WTC11 (cell line): Measurements from ENCODE around the gene MIDN. TPM values are rescaled to one million over a fixed set of nuclear protein-coding genes. Genes with fewer than 3 reads are reported as not detected.

Experiments
- ATAC-seq: fragments of 200-7000 bp; cut with Tn5 transposase; 2 replicates; pipeline ENCODE4 v1.10.0; 2021; ENCODE audit warnings: mild to moderate bottlenecking, moderate library complexity
- CTCF ChIA-PET: fragments of 300-600 bp; sonication (Branson Sonifier 250); formaldehyde crosslinking; loops from one replicate; lab custom pipeline; 2021; ENCODE audit warnings: antibody characterized with exemption; lab: Charles Lee
- POLR2A ChIA-PET: fragments of 350-600 bp; sonication (Branson Sonifier 250); formaldehyde crosslinking; loops from one replicate; lab custom pipeline; 2021; ENCODE audit warnings: antibody characterized with exemption; lab: Charles Lee
- DNase-seq: peaks from one replicate; pipeline ENCODE4 v3.0.0; 2021; ENCODE audit warnings: low spot score
- H3K27ac Mint-ChIP-seq: 2 replicates; pipeline ENCODE4 v1.8.0; 2021; ENCODE audit warnings: mixed read lengths
- H3K27me3 Mint-ChIP-seq: 2 replicates; pipeline ENCODE4 v1.8.0; 2021; ENCODE audit warnings: low read depth, mild to moderate bottlenecking, moderate library complexity, mixed read lengths
- H3K36me3 Mint-ChIP-seq: 2 replicates; pipeline ENCODE4 v1.8.0; 2021; ENCODE audit warnings: mixed read lengths
- H3K4me1 Mint-ChIP-seq: 2 replicates; pipeline ENCODE4 v1.8.0; 2022; ENCODE audit warnings: mixed read lengths
- H3K4me3 Mint-ChIP-seq: 2 replicates; pipeline ENCODE4 v1.8.0; 2021; ENCODE audit warnings: mild to moderate bottlenecking, moderate library complexity, mixed read lengths
- H3K9me3 Mint-ChIP-seq: 2 replicates; pipeline ENCODE4 v1.8.0; 2021; ENCODE audit warnings: mixed read lengths
- AR ChIP-seq: fragments of 250-450 bp; sonication (Bioruptor Pico); IDR thresholded peaks from 2 replicates; pipeline ENCODE4 v1.9.0; 2021; ENCODE audit warnings: mild to moderate bottlenecking
- ATF1 ChIP-seq: sonication (generic); formaldehyde crosslinking; IDR thresholded peaks from 2 replicates; pipeline ENCODE4 v1.8.1; 2023; ENCODE audit warnings: mild to moderate bottlenecking, moderate library complexity, missing genetic modification reagents
- ATF2 ChIP-seq: sonication (generic); formaldehyde crosslinking; IDR thresholded peaks from 2 replicates; pipeline ENCODE4 v1.8.1; 2022; ENCODE audit warnings: low read depth, missing genetic modification reagents, borderline replicate concordance
- ATF3 ChIP-seq: sonication (generic); formaldehyde crosslinking; conservative IDR thresholded peaks from 2 replicates; pipeline ENCODE4 v1.8.1; 2022; ENCODE audit warnings: mild to moderate bottlenecking, missing genetic modification reagents
- ESRRA ChIP-seq: sonication (generic); formaldehyde crosslinking; IDR thresholded peaks from 2 replicates; pipeline ENCODE4 v1.8.1; 2022; ENCODE audit warnings: mild to moderate bottlenecking, missing genetic modification reagents, borderline replicate concordance
- ETV6 ChIP-seq: sonication (generic); formaldehyde crosslinking; IDR thresholded peaks from 2 replicates; pipeline ENCODE4 v1.8.1; 2022; ENCODE audit warnings: mild to moderate bottlenecking, missing genetic modification reagents
- GABPB1 ChIP-seq: sonication (generic); formaldehyde crosslinking; IDR thresholded peaks from 2 replicates; pipeline ENCODE4 v1.8.1; 2023; ENCODE audit warnings: mild to moderate bottlenecking, missing genetic modification reagents
- HMGXB4 ChIP-seq: sonication (generic); formaldehyde crosslinking; IDR thresholded peaks from 2 replicates; pipeline ENCODE4 v1.8.1; 2023; ENCODE audit warnings: mild to moderate bottlenecking, moderate library complexity, missing genetic modification reagents
- IRF2 ChIP-seq: sonication (generic); formaldehyde crosslinking; IDR thresholded peaks from 2 replicates; pipeline ENCODE4 v1.8.0; 2022; ENCODE audit warnings: low read depth, missing genetic modification reagents, borderline replicate concordance
- JAZF1 ChIP-seq: fragments of 250-450 bp; sonication (Bioruptor Pico); IDR thresholded peaks from 2 replicates; pipeline ENCODE4 v1.9.0; 2021; ENCODE audit warnings: moderate library complexity, mild to moderate bottlenecking, inconsistent platforms
- JUN ChIP-seq: sonication (generic); formaldehyde crosslinking; IDR thresholded peaks from 2 replicates; pipeline ENCODE4 v1.8.0; 2023; ENCODE audit warnings: mild to moderate bottlenecking, missing genetic modification reagents
- MAX ChIP-seq: sonication (generic); formaldehyde crosslinking; IDR thresholded peaks from 2 replicates; pipeline ENCODE4 v1.8.0; 2022; ENCODE audit warnings: mild to moderate bottlenecking, missing genetic modification reagents
- MXD4 ChIP-seq: fragments of 250-450 bp; sonication (Bioruptor Pico); IDR thresholded peaks from 2 replicates; pipeline ENCODE4 v1.8.0; 2021; ENCODE audit warnings: mild to moderate bottlenecking, moderate library complexity, borderline replicate concordance
- MYBL2 ChIP-seq: sonication (generic); formaldehyde crosslinking; IDR thresholded peaks from 2 replicates; pipeline ENCODE4 v1.8.1; 2023; ENCODE audit warnings: mild to moderate bottlenecking, moderate library complexity, missing genetic modification reagents
- NR2C2 ChIP-seq: sonication (generic); formaldehyde crosslinking; IDR thresholded peaks from 2 replicates; pipeline ENCODE4 v1.8.0; 2022; ENCODE audit warnings: mild to moderate bottlenecking, missing genetic modification reagents
- SP1 ChIP-seq: sonication (generic); formaldehyde crosslinking; conservative IDR thresholded peaks from 2 replicates; pipeline ENCODE4 v1.8.1; 2022; ENCODE audit warnings: missing genetic modification reagents
- TP53 ChIP-seq: sonication (generic); formaldehyde crosslinking; IDR thresholded peaks from 2 replicates; pipeline ENCODE4 v1.8.1; 2023; ENCODE audit warnings: mild to moderate bottlenecking, missing genetic modification reagents
- USF2 ChIP-seq: sonication (generic); formaldehyde crosslinking; IDR thresholded peaks from 2 replicates; pipeline ENCODE4 v1.8.1; 2023; ENCODE audit warnings: mild to moderate bottlenecking, missing genetic modification reagents, moderate library complexity
- ZNF121 ChIP-seq: sonication (generic); formaldehyde crosslinking; IDR thresholded peaks from 2 replicates; pipeline ENCODE4 v1.8.0; 2023; ENCODE audit warnings: missing genetic modification reagents
- ZNF232 ChIP-seq: sonication (generic); formaldehyde crosslinking; IDR thresholded peaks from 2 replicates; pipeline ENCODE4 v1.8.0; 2022; ENCODE audit warnings: mild to moderate bottlenecking, missing genetic modification reagents
- ZNF396 ChIP-seq: fragments of 250-450 bp; sonication (Bioruptor Pico); IDR thresholded peaks from 2 replicates; pipeline ENCODE4 v1.8.0; 2021; ENCODE audit warnings: mild to moderate bottlenecking, moderate library complexity, borderline replicate concordance
- ZNF416 ChIP-seq: fragments of 250-450 bp; sonication (Bioruptor Pico); IDR thresholded peaks from 2 replicates; pipeline ENCODE4 v1.9.0; 2021; ENCODE audit warnings: mild to moderate bottlenecking, inconsistent platforms
- total RNA-seq: library from RNA; stranded (reverse); gene quantifications from 3 replicates; pipeline ENCODE4 v1.2.3, GENCODE V29; 2021

The MIDN gene
- total RNA-seq, 1 experiment from 2014 or later: 189 TPM

- TF ChIP-seq ZNF232: no peak
- no peak for TF ChIP-seq NR2C2
- TF ChIP-seq ATF2 (CRISPR knock-in tag): no peak
- no peak for TF ChIP-seq JUN (CRISPR knock-in tag)
- peak; percentile 46; the same call in 1 of the 2 replicates for TF ChIP-seq ZNF121 (CRISPR knock-in tag)
- TF ChIP-seq AR (CRISPR knock-in tag): no peak
- no peak for TF ChIP-seq ETV6
- no peak for TF ChIP-seq JAZF1 (CRISPR knock-in tag)
- no peak for TF ChIP-seq GABPB1 (CRISPR knock-in tag)
- no peak for TF ChIP-seq ZNF396 (CRISPR knock-in tag)
- peak; percentile 54; the same call in 1 of the 2 replicates for TF ChIP-seq MYBL2 (CRISPR knock-in tag)
- TF ChIP-seq, all 79 proteins: peak for 10
Measured at GRCh38 chr19:1239796-1240737, 8.3 kb upstream of the MIDN start (continued).

GRCh38 chr19:1240925-1241324 lies 7.5 kb upstream of the MIDN start:
- Mint-ChIP-seq H3K27me3 (peaks cover 4% of the 10 kb centered on the region; the same call in 1 of the 2 replicates), H3K36me3 (no peaks in the 10 kb centered on the region), H3K4me3 (peak overlapping the region; percentile 75), H3K4me1 (peaks cover 22% of the 10 kb centered on the region), H3K27ac (no peak overlapping the region), H3K9me3 (no peaks in the 10 kb centered on the region)
- ChIA-PET CTCF (interaction anchor here (0.6 to 9.7 kb wide), 15 partner anchors 16 to 595 kb away, joined by 3 to 648 read pairs (median 4); partner anchors contain the start of genes ARHGAP45, CIRBP and GPX4), POLR2A (interaction anchor here (1.7 kb wide), 1 partner anchor 28 kb away, joined by 4 read pairs; no protein-coding TSS in a partner anchor)
- TF ChIP-seq ESRRA (no peak), SP1 (no peak), TP53 (CRISPR knock-in tag) (no peak), MAX (CRISPR knock-in tag) (no peak), NR2C2 (no peak), USF2 (no peak), MXD4 (CRISPR knock-in tag) (no peak), IRF2 (CRISPR knock-in tag) (no peak), HMGXB4 (CRISPR knock-in tag) (no peak; the same call in 1 of the 2 replicates), ATF1 (CRISPR knock-in tag) (no peak), ZNF416 (CRISPR knock-in tag) (no peak), ATF3 (CRISPR knock-in tag) (no peak)
- no peak for DNase-seq
- ATAC-seq: no peak
